Measurements from ENCODE around the gene PLEKHG3.

DNA sequence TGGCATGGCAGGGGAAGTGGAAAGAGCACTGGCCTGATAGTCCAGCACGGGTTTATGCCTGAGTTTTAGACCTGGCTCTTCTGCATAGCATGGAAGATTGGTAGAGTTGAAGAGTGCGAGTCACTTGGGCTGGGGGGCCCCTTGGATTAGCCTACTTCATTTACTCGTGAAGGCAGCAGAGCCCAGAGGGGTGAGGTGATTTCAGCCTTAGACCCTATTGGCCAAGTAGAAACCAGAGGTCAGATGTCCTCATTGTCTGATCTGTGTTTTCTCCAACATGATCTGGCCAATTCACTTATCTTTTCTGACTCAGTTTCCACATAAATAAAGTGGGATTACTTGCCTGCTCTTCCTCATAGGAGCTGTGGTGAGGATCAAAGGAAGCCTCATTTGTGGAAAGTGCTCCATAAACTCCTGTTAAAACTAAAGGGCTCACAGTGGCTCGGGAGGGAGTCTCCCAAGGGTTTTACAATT lies 1.9 kb downstream of the PLEKHG3 start:
- TF ChIP-seq CTCF (IDR thresholded peaks at IDR 0.05) (no peak), ZFX (IDR thresholded peaks at IDR 0.05; ENCODE audit: borderline replicate concordance) (no peak)

Data from 22Rv1 (cell line).